HEK293T (cell line): ENCODE data around the gene KRT84.

ENCODE experiments used
- BHLHE40 ChIP-seq: fragments of 450-650 bp; IDR thresholded peaks from 2 replicates; pipeline ENCODE4 v1.6.1; 2016; ENCODE audit warnings: mild to moderate bottlenecking, moderate library complexity, borderline replicate concordance
- CTBP1 ChIP-seq: fragments of 450-650 bp; IDR thresholded peaks from 2 replicates; pipeline ENCODE4 v1.6.1; 2016; ENCODE audit warnings: borderline replicate concordance
- ELF4 ChIP-seq: fragments of 450-650 bp; IDR thresholded peaks from 2 replicates; pipeline ENCODE4 v1.6.1; 2017; ENCODE audit warnings: antibody characterized with exemption
- FOXA1 ChIP-seq: fragments of 450-650 bp; IDR thresholded peaks from 2 replicates; pipeline ENCODE4 v1.6.1; 2016; ENCODE audit warnings: mild to moderate bottlenecking
- FOXK2 ChIP-seq: fragments of 450-650 bp; IDR thresholded peaks from 2 replicates; pipeline ENCODE4 v1.6.1; 2016; ENCODE audit warnings: mild to moderate bottlenecking
- FOXM1 ChIP-seq: fragments of 450-650 bp; IDR thresholded peaks from 2 replicates; pipeline ENCODE4 v1.6.1; 2017; ENCODE audit warnings: mild to moderate bottlenecking, borderline replicate concordance
- HDGF ChIP-seq: fragments of 450-650 bp; IDR thresholded peaks from 2 replicates; pipeline ENCODE4 v1.6.1; 2017; ENCODE audit warnings: antibody characterized with exemption, borderline replicate concordance
- L3MBTL2 ChIP-seq: fragments of 450-650 bp; conservative IDR thresholded peaks from 2 replicates; pipeline ENCODE4 v1.6.1; 2016; ENCODE audit warnings: mild to moderate bottlenecking
- LEF1 ChIP-seq: fragments of 450-650 bp; IDR thresholded peaks from 2 replicates; pipeline ENCODE4 v1.6.1; 2017; ENCODE audit warnings: mild to moderate bottlenecking, borderline replicate concordance
- NFRKB ChIP-seq: fragments of 450-650 bp; IDR thresholded peaks from 2 replicates; pipeline ENCODE4 v1.6.1; 2016; ENCODE audit warnings: mild to moderate bottlenecking, moderate library complexity
- SP1 ChIP-seq: fragments of 450-650 bp; IDR thresholded peaks from 2 replicates; pipeline ENCODE4 v1.6.1; 2017
- SUZ12 ChIP-seq: fragments of 450-650 bp; IDR thresholded peaks from 2 replicates; pipeline ENCODE4 v1.6.1; 2016; ENCODE audit warnings: mild to moderate bottlenecking
- TARDBP ChIP-seq: fragments of 450-650 bp; IDR thresholded peaks from 2 replicates; pipeline ENCODE4 v1.6.1; 2016

GRCh38 chr12:52370926-52371608, 14.4 kb downstream of the KRT84 start:
- TF ChIP-seq CTBP1 (no peak), NFRKB (no peak), FOXM1 (no peak), HDGF (no peak), BHLHE40 (no peak), SUZ12 (no peak), FOXA1 (no peak), FOXK2 (no peak), SP1 (no peak), TARDBP (no peak), L3MBTL2 (no peak), LEF1 (no peak), ELF4 (no peak)
